ENCODE data around the gene RBM28.

The RBM28 gene

GRCh38 chr7:128307061-128307460 is 36.6 kb downstream of the RBM28 start:
- POLR2A ChIA-PET, result no interaction called here
- H3K36me3 ChIP-seq (ENCODE audit: control insufficient read depth in 2 of 2, insufficient read depth in 1 of 2, low read length in 2 of 2), result peaks cover 35 to 84% of the 10 kb centered on the region in 2 experiments
- CTCF ChIA-PET, result interaction anchor here (0.5 to 1.1 kb wide), 2 partner anchors 15 to 599 kb away, joined by 3 to 4 read pairs; no protein-coding TSS in a partner anchor

GRCh38 chr7:128304212-128304611 is 39.5 kb downstream of the RBM28 start:
- H3K4me3 ChIP-seq (ENCODE audit: low read depth, low read length), result no peak overlapping the region
- H3K27ac ChIP-seq (ENCODE audit: extremely low read depth, low read depth, low read length), result no peak overlapping the region
- peaks cover 19 to 60% of the 10 kb centered on the region in 2 experiments for H3K36me3 ChIP-seq (ENCODE audit: control insufficient read depth in 2 of 2, insufficient read depth in 1 of 2, low read length in 2 of 2)
- no peaks in the 10 kb centered on the region for H3K4me1 ChIP-seq (ENCODE audit: control insufficient read depth, insufficient read depth, low read length)
- POLR2A ChIA-PET, result no interaction called here
- H3K9me3 ChIP-seq (ENCODE audit: control insufficient read depth, insufficient read depth, low read depth, low read length), result no peaks in the 10 kb centered on the region
- CTCF ChIA-PET, result interaction anchor here (1.8 kb wide), 1 partner anchor 18 kb away, joined by 7 read pairs; no protein-coding TSS in a partner anchor
- no peak for TF ChIP-seq ZNF416 (tag by site-specific recombination; IDR thresholded peaks at IDR 0.05)
- TF ChIP-seq MEIS1 (CRISPR knock-in tag; IDR thresholded peaks at IDR 0.05; ENCODE audit: borderline replicate concordance), result no peak
- TF ChIP-seq ZNF214 (tag by site-specific recombination; IDR thresholded peaks at IDR 0.05; ENCODE audit: borderline replicate concordance), result no peak
- no peak for TF ChIP-seq SCRT1 (tag by site-specific recombination; IDR thresholded peaks at IDR 0.05; ENCODE audit: borderline replicate concordance)
- no peak for TF ChIP-seq ZNF521 (tag by site-specific recombination; IDR thresholded peaks at IDR 0.05)
- TF ChIP-seq PRDM1 (tag by site-specific recombination; IDR thresholded peaks at IDR 0.05), result no peak
- TF ChIP-seq ZSCAN4 (tag by site-specific recombination; IDR thresholded peaks at IDR 0.05), result no peak
- TF ChIP-seq ZBTB17 (tag by site-specific recombination; IDR thresholded peaks at IDR 0.05), result no peak
- no peak for TF ChIP-seq IKZF3 (tag by site-specific recombination; IDR thresholded peaks at IDR 0.05)
- TF ChIP-seq ZNF202 (tag by site-specific recombination; IDR thresholded peaks at IDR 0.05; ENCODE audit: borderline replicate concordance), result no peak
- no peak for TF ChIP-seq ZSCAN16 (tag by site-specific recombination; IDR thresholded peaks at IDR 0.05)
- no peak for TF ChIP-seq HIC1 (tag by site-specific recombination; IDR thresholded peaks at IDR 0.05)
- TF ChIP-seq SP2 (tag by site-specific recombination; IDR thresholded peaks at IDR 0.05), result no peak
- no peak for TF ChIP-seq BCL11B (tag by site-specific recombination; IDR thresholded peaks at IDR 0.05; ENCODE audit: low read depth)
- TF ChIP-seq ZNF37A (tag by site-specific recombination; IDR thresholded peaks at IDR 0.05), result no peak
- no peak for TF ChIP-seq INSM2 (tag by site-specific recombination; IDR thresholded peaks at IDR 0.05)

More at GRCh38 chr7:128307061-128307460, 36.6 kb downstream of the RBM28 start:
- Histone ChIP-seq H3K9me3 (ENCODE audit: control insufficient read depth, insufficient read depth, low read depth, low read length) (no peaks in the 10 kb centered on the region), H3K27ac (ENCODE audit: extremely low read depth, low read depth, low read length) (no peak overlapping the region), H3K4me3 (ENCODE audit: low read depth, low read length) (no peak overlapping the region), H3K4me1 (ENCODE audit: control insufficient read depth, insufficient read depth, low read length) (no peaks in the 10 kb centered on the region)
- no peak for TF ChIP-seq ZBTB26 (tag by site-specific recombination; optimal IDR thresholded peaks at IDR 0.05)
- no peak for TF ChIP-seq ZBTB11 (tag by site-specific recombination; conservative IDR thresholded peaks at IDR 0.05; ENCODE audit: low read depth)
- TF ChIP-seq ZNF473 (tag by site-specific recombination; IDR thresholded peaks at IDR 0.05), result no peak

All from HEK293 (cell line).